ENCODE results near the gene DOCK9.

The DOCK9 gene

DNA sequence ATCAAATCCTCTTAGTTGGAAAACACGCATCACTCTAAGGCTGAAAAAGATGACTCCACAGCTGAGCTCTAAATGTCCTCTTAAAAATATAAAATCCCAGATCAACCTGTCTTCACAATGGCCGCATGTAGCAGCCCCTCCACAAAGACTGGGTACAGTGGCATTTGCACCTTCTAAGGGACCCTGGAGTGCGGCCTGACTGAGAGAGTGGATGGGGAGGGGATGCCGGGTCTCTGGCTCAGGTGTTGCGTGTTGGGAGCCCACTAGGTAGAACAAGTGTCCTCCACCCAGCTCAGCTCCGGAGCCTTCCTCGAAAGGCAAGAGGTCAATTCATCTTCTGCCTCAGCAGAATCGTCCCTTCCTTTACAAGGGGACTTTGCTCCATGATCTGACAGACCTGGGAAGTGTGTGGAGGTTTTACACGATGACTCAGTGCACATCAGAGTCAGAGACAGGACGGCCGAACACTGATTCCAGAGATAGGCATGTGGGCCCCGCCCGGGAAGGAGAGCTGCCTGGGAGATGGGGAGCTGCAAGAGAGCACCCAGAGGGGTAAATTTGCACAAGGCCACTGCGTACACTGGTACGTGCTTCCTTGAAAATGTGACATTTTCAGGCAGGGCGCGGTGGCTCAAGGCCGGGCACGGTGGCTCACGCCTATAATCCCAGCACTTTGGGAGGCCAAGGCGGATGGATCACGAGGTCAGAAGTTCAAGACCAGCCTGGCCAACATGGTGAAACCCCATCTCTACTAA lies 201.8 kb downstream of the DOCK9 start:
- H3K4me3 ChIP-seq (replicated peaks in 1 of 2; ENCODE audit: low read depth in 2 of 2, low read length in 2 of 2): no peak overlapping the region
- no peak for TF ChIP-seq CTCF (IDR thresholded peaks at IDR 0.05; ENCODE audit: low read depth, low read length)
- DNase-seq (ENCODE audit: low read depth in 2 of 2): peak in 1 of 2 donors; percentile 75

GRCh38 chr13:98775386-98775785 lies 202.5 kb downstream of the DOCK9 start:
- no peak for DNase-seq (ENCODE audit: low read depth in 2 of 2)
- no peak for TF ChIP-seq CTCF (IDR thresholded peaks at IDR 0.05; ENCODE audit: low read depth, low read length)
- H3K4me3 ChIP-seq (replicated peaks in 1 of 2; ENCODE audit: low read depth in 2 of 2, low read length in 2 of 2): no peak overlapping the region

DNA sequence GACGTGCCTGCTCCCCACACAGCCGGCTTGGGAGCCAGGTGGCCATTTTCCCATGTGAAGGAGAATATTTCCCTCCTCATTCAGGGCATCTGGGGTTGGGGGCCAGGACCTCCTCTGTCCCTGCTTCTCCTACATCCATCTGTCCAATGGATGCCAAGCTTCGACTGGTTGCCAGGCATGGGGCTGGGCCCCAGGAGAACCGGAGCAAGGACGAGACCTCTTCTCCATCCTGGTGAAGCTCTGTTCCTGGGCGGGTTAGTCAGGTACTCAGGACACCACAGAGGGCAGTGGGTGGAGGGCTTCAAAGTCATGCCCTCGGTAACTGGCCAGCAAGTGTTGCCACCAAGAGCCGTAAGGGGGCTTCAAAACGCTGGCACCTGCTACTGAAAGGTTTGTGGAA lies 203.1 kb downstream of the DOCK9 start:
- H3K4me3 ChIP-seq (replicated peaks in 1 of 2; ENCODE audit: low read depth in 2 of 2, low read length in 2 of 2): no peak overlapping the region
- TF ChIP-seq CTCF (IDR thresholded peaks at IDR 0.05; ENCODE audit: low read depth, low read length): no peak

DNA sequence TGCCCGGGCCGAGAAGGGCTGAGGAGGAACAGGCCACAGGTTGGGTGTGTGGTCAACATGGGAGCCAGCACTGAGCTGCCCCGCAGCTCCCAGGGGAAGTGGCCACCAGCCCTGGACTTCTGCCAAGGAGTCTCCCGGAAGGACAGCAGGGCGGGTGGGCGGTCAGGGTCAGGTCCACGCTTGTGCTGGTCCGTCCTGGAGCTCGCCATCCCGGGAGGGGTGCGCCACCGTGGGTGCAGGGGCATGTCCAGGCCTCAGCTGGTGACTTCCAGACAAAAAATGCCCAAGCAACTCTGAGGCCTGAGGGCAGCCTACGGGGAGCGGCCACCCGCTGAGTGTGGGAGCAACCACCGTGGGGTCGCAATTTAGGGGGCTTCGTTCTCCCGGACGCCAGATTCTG lies 203.9 kb downstream of the DOCK9 start:
- no peak for TF ChIP-seq CTCF (IDR thresholded peaks at IDR 0.05; ENCODE audit: low read depth, low read length)
- no peak for DNase-seq (ENCODE audit: low read depth in 2 of 2)

More for the DNA sequence above, 203.1 kb downstream of the DOCK9 start:
- no peak for DNase-seq (ENCODE audit: low read depth in 2 of 2)

DNA sequence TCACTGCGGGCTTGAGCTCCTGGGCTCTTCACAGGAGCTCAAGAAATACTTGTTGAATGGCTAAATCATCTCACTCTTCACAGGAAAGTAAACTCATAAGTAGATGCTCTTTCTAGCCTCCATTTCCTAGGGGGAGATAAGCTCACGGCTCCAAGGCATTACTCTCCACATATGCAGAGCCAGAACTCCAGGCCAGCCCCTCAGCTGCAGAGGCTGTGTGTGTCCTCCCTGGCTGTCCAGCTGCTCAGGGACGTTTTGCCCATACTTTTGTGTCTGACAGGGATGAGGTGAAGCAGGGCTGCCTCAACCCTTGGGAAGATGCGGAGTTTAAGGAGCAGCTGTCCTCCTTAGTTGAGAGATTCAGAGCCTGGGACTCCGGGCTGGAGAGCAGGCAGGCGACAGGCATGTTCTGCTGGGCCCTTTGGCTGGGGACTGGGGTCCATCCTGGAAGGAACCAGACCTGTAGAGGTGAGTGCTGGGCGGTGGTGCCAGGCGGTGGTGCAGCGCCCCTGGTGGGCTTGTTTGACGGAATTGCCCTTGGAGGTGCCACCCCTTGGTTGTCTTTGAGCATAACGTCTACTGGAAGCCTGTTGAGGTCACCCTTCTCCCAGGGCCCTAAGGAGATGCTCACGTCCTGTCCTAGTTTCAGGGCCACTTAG lies 204.9 kb downstream of the DOCK9 start:
- DNase-seq (ENCODE audit: low read depth in 2 of 2): no peak
- TF ChIP-seq CTCF (IDR thresholded peaks at IDR 0.05; ENCODE audit: low read depth, low read length): no peak
- no peak overlapping the region for H3K4me3 ChIP-seq (replicated peaks in 1 of 2; ENCODE audit: low read depth in 2 of 2, low read length in 2 of 2)

More for the DNA sequence above, 203.9 kb downstream of the DOCK9 start:
- H3K4me3 ChIP-seq (replicated peaks in 1 of 2; ENCODE audit: low read depth in 2 of 2, low read length in 2 of 2): no peak overlapping the region

GRCh38 chr13:98771838-98772611 lies 205.8 kb downstream of the DOCK9 start:
- no peak for DNase-seq (ENCODE audit: low read depth in 2 of 2)
- TF ChIP-seq CTCF (IDR thresholded peaks at IDR 0.05; ENCODE audit: low read depth, low read length): no peak
- no peak overlapping the region for H3K4me3 ChIP-seq (replicated peaks in 1 of 2; ENCODE audit: low read depth in 2 of 2, low read length in 2 of 2)
